Measurements from ENCODE around the gene APP.

GRCh38 chr21:25994758-25995163 lies 175.8 kb downstream of the APP start:
- TF ChIP-seq POLR2AphosphoS5 (IDR thresholded peaks at IDR 0.05) (no peak), CTCF (IDR thresholded peaks at IDR 0.05) (no peak)
